NCI-H146 treated with DMSO at 0.1 percent for 48 hours (cell line): ENCODE data around the gene KRTAP12-1.
"Not testable (repeated sequence)": the region's sequence is repeated elsewhere in the genome, so short reads cannot be mapped to it uniquely, and the experiment has no call there.

Experiments
- DNase-seq: peaks from one replicate; lab custom pipeline; 2025; ENCODE audit not compliant: unreplicated experiment; lab: John Stamatoyannopoulos, UW

Gene KRTAP12-1

GRCh38 chr21:44670642-44671432 lies 11.1 kb downstream of the KRTAP12-1 start:
- DNase-seq: no peak

- DNase-seq: no peak
Measured at GRCh38 chr21:44667612-44668011, 14.4 kb downstream of the KRTAP12-1 start.

- no peak for DNase-seq
Measured at GRCh38 chr21:44666401-44667320, 15.3 kb downstream of the KRTAP12-1 start, which contains the start of gene KRTAP12-2. Gene KRTAP12-2, minus strand, starts transcription at chr21:44666927. Its CDS starts 41 bp downstream, at chr21:44666886.

- no peak for DNase-seq
Measured at GRCh38 chr21:44664691-44665090, 17.3 kb downstream of the KRTAP12-1 start.

- DNase-seq: not testable (repeated sequence)
Measured at GRCh38 chr21:44661567-44661966, 20.4 kb downstream of the KRTAP12-1 start.

- DNase-seq: no peak
Measured at GRCh38 chr21:44658913-44659595, 22.9 kb downstream of the KRTAP12-1 start.

- no peak for DNase-seq
Measured at GRCh38 chr21:44658541-44658910, 23.4 kb downstream of the KRTAP12-1 start.

- DNase-seq: no peak
Measured at GRCh38 chr21:44657635-44658540, 24.1 kb downstream of the KRTAP12-1 start, which contains the start of gene KRTAP12-3. Gene KRTAP12-3, plus strand, starts transcription at chr21:44657932. Its CDS starts 48 bp downstream, at chr21:44657980.

- DNase-seq: no peak
Measured at GRCh38 chr21:44656868-44657267, 25.1 kb downstream of the KRTAP12-1 start.

- DNase-seq: no peak
Measured at GRCh38 chr21:44654576-44655175, 27.3 kb downstream of the KRTAP12-1 start, which contains the start of gene KRTAP12-4. Gene KRTAP12-4, minus strand, starts transcription at chr21:44654659. Its CDS starts 45 bp downstream, at chr21:44654614.

- peak; percentile 23 for DNase-seq
Measured at GRCh38 chr21:44653656-44654575, 28.0 kb downstream of the KRTAP12-1 start.

- DNase-seq: no peak
Measured at GRCh38 chr21:44653123-44653522, 28.8 kb downstream of the KRTAP12-1 start.

GRCh38 chr21:44650973-44651675 lies 30.8 kb downstream of the KRTAP12-1 start:
- no peak for DNase-seq

GRCh38 chr21:44650265-44650972 lies 31.5 kb downstream of the KRTAP12-1 start:
- no peak for DNase-seq

GRCh38 chr21:44649521-44650100 lies 32.4 kb downstream of the KRTAP12-1 start:
- DNase-seq: no peak

- no peak for DNase-seq
Measured at GRCh38 chr21:44648557-44649311, 33.2 kb downstream of the KRTAP12-1 start.
